CD4-positive, alpha-beta T cell treated with Interleukin-4 for 4 hours (primary cell): ENCODE measurements around the gene GJA4.
"Not testable (repeated sequence)": the region's sequence is repeated elsewhere in the genome, so short reads cannot be mapped to it uniquely, and the experiment has no call there.

ENCODE experiments used
- DNase-seq: peaks from one replicate; pipeline ENCODE4 v3.0.0-alpha.2; 2020

The GJA4 gene

DNA sequence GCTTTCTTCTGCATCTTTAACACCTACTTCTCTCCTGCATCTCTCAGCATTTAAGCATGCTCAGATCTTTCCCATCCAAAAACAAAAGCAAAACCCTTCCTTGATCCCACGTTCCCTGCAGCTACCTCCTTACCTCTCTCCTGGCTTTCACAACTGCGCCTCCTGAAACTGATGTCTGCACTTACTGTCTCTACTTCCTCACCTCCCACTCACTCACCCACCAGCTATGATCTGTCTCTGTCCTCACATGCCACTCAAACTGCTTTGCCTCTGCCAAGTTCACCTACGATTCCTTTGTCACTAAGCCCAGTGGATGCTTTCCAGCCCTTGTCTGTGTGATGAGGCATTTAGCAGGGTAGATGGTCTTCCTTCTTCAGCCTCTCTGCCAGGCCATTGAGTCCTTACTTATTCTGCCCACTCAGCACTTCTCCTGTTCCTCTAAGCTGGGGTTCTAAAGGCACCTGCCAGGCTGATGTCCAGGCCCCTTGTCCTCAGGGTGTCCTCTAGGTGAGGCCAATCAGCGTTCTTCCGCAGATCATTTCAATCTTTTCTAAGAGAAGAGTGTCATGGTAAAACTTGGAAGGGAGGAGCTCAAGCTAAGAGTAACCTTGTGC is 21.8 kb upstream of the GJA4 start:
- DNase-seq, result no peak

- DNase-seq, result no peak
These were observed 21.0 kb upstream of the GJA4 start for GRCh38 chr1:34771573-34772371.

- not testable (repeated sequence) for DNase-seq
These were observed 19.7 kb upstream of the GJA4 start for GRCh38 chr1:34773114-34773513.

DNA sequence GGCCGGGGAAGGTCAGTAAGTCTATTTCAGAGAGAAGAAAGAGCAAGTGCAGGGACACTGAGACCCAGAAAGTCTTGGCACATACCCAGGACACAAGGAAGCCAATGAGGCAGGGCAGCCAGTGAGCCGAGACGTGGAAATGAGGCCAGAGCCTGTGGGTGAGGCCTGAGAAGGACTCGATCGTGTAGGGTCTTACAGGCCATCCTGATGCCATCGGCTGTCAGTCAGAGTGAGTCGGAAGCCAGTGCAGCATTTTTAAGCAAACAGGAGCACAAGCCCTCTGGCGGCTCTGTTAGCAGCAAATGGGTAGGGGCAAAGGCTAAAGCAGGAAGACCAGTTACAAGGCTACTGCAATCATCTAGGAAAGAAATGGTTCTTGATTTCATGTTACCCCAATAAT is 17.8 kb upstream of the GJA4 start:
- DNase-seq, result no peak

GRCh38 chr1:34776911-34777310 is 15.9 kb upstream of the GJA4 start:
- DNase-seq, result no peak

DNA sequence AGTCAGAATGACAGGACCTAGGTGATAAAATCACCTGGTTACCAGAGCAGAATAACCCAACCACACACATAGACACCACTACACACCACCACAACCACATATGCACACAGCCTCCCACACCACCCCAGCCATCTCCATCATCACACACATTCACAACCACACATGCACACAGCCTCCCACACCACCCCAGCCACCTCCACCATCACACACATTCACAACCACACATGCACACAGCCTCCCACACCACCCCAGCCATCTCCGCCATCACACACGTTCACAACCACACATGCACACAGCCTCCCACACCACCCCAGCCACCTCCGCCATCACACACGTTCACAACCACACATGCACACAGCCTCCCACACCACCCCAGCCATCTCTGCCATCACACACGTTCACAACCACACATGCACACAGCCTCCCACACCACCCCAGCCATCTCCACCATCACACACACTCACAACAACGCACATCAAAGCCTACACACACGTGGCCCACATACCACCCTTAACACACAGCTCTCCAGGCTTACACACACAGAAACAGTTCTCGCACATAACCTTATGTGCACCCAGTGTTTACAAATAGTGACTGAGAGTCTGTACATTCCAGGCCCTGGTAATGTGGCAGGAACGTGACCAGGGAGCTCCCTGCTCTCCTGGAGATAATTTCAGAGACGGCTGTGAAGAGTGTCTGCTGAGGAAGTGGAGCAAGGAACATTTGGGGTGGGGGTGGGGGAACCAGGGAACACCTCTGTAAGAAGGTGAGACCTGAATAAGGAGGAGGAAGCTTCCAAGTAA is 15.1 kb upstream of the GJA4 start:
- no peak for DNase-seq

DNA sequence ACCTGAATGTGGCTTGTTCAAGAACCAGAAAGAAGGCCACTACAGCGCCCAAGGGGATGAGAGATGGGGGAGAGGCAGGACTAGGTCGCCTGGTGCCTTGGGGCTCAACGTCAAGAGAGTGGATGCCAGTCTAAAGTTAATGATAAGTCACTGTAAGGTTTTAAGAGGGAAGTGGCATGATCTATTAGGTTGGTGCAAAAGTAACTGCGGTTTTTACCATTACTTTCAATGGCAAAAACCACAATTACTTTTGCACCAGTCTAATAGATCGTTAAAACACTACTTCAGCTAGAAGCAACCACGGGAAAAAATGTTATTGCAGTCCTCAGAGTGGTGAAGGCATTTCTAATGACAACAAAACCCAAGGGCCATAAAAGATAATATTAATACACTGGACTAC is 14.4 kb upstream of the GJA4 start:
- no peak for DNase-seq

DNA sequence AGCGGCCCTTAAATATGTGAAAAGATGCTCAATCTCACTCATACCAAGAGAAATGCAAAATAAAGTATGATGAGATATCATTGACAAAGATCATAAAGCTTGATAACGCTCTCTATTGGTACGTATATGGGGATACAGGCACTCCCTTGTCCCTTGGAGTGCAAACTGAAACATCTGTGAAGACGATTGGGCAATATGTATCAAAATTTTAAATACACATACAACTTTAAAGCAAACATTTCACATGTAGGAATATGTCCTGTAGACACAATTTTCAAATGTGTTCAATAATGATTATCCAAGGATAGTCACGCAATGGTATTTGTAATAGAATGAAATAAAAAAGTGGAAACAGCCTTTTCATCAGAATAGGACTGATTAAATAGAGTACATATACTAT is 13.8 kb upstream of the GJA4 start:
- DNase-seq, result no peak

GRCh38 chr1:34779526-34779925 is 13.3 kb upstream of the GJA4 start:
- DNase-seq, result no peak

DNA sequence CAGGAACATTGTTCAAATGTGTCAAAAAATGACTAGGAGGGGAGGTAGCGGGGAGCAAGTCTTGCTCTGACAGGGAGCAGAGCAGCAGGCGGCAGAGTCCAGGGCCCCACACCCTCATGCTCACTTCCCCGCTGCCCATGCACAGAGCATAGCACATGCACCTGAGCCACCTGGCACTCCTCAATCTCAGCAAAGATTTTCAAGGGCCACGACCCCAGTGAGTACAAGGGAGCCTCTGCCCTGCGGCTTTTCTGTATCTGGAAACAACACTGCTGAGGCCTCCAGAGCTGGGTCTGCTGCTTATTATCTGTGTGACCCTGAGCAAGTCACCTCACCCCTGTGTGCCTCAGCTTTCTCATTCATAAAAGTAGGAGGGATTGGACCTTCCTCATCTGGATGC is 12.8 kb upstream of the GJA4 start:
- no peak for DNase-seq

GRCh38 chr1:34780528-34780927 is 12.3 kb upstream of the GJA4 start:
- no peak for DNase-seq

- no peak for DNase-seq
These were observed 11.5 kb upstream of the GJA4 start, which contains the start of gene GJB3 for GRCh38 chr1:34781071-34781843. TSS of gene GJB3 (plus strand) at chr1:34781214. CDS start at chr1:34784763, 3,549 bp downstream.

DNA sequence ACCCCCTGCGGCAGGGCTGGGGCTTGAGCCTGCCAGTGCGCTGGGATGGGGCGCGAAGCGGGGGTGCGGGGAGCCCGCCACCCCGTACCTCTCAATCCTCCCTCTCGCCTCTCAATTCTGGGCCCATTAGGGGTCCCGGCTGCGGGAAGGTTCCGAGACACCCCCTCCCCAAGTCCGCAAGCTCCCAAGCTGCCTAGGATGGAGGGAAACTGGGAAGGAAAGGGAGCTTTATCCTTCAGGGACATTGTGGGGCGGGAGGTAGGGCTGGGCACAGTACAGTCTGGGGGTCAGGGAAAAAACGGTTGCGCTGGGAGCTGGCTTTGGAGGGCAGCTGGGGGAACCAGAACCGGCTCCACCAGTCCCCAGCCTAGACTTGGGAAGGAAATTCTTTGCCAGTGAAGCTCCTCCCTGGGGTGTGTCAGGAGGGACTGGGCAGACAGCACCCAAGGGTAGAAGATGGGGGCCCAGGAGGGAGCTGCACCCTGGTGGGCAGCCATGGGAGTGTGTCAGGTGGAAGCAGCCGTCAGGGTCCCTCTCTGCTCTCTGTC is 10.9 kb upstream of the GJA4 start:
- no peak for DNase-seq

- no peak for DNase-seq
These were observed 8.0 kb upstream of the GJA4 start for GRCh38 chr1:34784751-34785221.

DNA sequence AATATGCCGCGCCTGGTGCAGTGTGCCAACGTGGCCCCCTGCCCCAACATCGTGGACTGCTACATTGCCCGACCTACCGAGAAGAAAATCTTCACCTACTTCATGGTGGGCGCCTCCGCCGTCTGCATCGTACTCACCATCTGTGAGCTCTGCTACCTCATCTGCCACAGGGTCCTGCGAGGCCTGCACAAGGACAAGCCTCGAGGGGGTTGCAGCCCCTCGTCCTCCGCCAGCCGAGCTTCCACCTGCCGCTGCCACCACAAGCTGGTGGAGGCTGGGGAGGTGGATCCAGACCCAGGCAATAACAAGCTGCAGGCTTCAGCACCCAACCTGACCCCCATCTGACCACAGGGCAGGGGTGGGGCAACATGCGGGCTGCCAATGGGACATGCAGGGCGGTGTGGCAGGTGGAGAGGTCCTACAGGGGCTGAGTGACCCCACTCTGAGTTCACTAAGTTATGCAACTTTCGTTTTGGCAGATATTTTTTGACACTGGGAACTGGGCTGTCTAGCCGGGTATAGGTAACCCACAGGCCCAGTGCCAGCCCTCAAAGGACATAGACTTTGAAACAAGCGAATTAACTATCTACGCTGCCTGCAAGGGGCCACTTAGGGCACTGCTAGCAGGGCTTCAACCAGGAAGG is 7.4 kb upstream of the GJA4 start:
- DNase-seq, result no peak

DNA sequence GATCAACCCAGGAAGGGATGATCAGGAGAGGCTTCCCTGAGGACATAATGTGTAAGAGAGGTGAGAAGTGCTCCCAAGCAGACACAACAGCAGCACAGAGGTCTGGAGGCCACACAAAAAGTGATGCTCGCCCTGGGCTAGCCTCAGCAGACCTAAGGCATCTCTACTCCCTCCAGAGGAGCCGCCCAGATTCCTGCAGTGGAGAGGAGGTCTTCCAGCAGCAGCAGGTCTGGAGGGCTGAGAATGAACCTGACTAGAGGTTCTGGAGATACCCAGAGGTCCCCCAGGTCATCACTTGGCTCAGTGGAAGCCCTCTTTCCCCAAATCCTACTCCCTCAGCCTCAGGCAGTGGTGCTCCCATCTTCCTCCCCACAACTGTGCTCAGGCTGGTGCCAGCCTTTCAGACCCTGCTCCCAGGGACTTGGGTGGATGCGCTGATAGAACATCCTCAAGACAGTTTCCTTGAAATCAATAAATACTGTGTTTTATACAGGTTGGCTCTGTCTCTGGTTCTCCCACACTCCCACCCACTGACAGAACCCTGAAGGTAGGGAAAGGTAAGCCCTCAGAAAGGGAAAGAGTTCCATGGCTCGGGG is 6.8 kb upstream of the GJA4 start:
- DNase-seq, result no peak

- DNase-seq, result peak; percentile 53
These were observed 6.1 kb upstream of the GJA4 start for GRCh38 chr1:34786521-34787325.

- DNase-seq, result no peak
These were observed 5.1 kb upstream of the GJA4 start for GRCh38 chr1:34787461-34788420.

DNA sequence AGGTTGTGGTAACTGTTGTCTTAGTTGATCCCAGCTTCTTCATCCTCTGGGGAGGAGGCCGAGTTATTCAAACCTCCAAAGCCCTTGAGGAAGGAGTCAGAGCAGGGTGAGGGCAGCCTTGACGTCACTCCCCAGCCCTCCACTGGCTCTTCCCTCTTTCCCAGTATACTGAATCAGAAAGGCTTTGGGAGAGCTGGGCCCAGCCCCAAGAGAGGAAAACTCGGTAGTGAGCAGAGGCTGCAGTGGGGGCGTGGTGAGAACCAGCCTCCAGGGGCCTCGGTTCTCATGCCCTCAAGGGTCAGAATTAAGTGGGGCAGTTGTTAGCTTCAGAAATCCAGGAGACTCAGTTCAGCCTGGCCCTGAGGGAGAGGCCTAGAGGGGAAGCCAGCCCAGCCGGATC is 1.8 kb upstream of the GJA4 start:
- no peak for DNase-seq
